ENCODE measurements around the gene FUT9.
A peak's percentile ranks its signal among the peaks of the same experiment; 100 is the strongest.

The FUT9 gene

DNA sequence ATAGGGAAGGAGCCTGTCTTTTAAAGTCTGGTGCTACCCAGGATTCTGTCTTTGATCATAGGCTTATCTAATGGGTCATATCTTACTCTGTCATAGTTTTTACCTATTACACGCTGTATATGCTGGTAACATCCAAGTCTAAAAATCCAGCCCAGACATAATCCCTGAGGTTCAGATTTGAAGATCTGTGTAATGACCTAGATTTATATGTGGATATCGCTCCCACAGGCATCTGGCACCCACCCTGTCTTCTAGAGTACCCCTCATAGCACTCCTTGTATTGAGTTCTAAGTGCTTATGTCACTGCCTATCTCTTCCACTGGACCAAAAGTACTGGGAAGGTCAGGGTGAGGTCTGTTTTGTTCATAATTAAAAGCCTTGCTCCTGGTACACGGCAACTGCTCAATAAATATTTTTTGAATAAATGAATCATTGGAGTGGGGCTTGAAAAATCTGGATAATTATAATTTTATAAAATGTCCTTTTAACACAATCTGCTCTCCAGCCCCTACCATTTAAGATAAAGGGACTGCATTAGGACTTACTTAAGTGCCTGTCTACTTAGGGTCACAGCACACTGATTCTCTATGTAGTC lies 136.4 kb downstream of the FUT9 start:
- Histone ChIP-seq H3K4me2 (ENCODE audit: low read depth, low read length) (no peak overlapping the region), H3K9me3 (replicated peaks; ENCODE audit: insufficient read depth, low read length) (no peaks in the 10 kb centered on the region), H3K4me1 (ENCODE audit: low read length) (peaks cover 8% of the 10 kb centered on the region), H3F3A (ENCODE audit: insufficient read depth, low read length) (no peaks in the 10 kb centered on the region), H3K27ac (ENCODE audit: low read length) (no peak overlapping the region), H3K36me3 (replicated peaks; ENCODE audit: insufficient read depth, low read length) (no peaks in the 10 kb centered on the region), H3K4me3 (ENCODE audit: low read length) (no peak overlapping the region), H3K9me2 (replicated peaks; ENCODE audit: insufficient read depth, low read length) (no peaks in the 10 kb centered on the region), H3K27me3 (replicated peaks; ENCODE audit: insufficient read depth, low read length) (no peaks in the 10 kb centered on the region), H3K9ac (ENCODE audit: low read length) (no peak overlapping the region), H3K79me2 (ENCODE audit: low read length) (no peaks in the 10 kb centered on the region), H2AFZ (ENCODE audit: low read length) (no peak overlapping the region), H4K20me1 (ENCODE audit: insufficient read depth, low read length) (no peaks in the 10 kb centered on the region)
- DNase-seq, result no peak
- TF ChIP-seq EZH2 (optimal IDR thresholded peaks at IDR 0.05; ENCODE audit: low read depth, low read length) (no peak), CTCF (IDR thresholded peaks at IDR 0.05; ENCODE audit: low read length) (no peak), EZH2phosphoT487 (IDR thresholded peaks at IDR 0.05; ENCODE audit: low read length) (no peak)

DNA sequence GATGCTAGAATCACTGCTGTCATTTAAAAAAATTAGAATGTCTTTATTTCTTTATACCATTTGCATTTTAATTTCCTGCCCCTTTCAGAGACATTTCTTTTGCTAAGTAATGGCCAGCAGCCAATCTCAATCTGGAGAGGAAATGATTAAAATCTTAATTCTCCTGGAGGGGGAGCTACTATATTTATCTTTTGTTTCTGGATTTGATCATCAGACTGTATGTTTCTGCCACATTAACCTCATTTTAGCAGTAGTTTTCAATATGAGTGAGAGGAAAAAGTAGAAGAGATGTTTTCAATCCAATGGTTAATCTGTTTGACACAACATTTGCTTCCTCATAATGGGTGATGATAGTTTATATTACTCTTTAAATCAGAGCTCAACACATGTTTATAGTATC lies 138.0 kb downstream of the FUT9 start:
- H3K36me3 ChIP-seq (replicated peaks; ENCODE audit: insufficient read depth, low read length), result no peaks in the 10 kb centered on the region
- H3K27me3 ChIP-seq (replicated peaks; ENCODE audit: insufficient read depth, low read length), result no peaks in the 10 kb centered on the region
- no peak overlapping the region for H3K4me3 ChIP-seq (ENCODE audit: low read length)
- no peak for DNase-seq
- no peaks in the 10 kb centered on the region for H3K9me3 ChIP-seq (replicated peaks; ENCODE audit: insufficient read depth, low read length)
- no peaks in the 10 kb centered on the region for H4K20me1 ChIP-seq (ENCODE audit: insufficient read depth, low read length)
- no peaks in the 10 kb centered on the region for H3F3A ChIP-seq (ENCODE audit: insufficient read depth, low read length)
- TF ChIP-seq EZH2phosphoT487 (IDR thresholded peaks at IDR 0.05; ENCODE audit: low read length) (no peak), CTCF (IDR thresholded peaks at IDR 0.05; ENCODE audit: low read length) (no peak), EZH2 (optimal IDR thresholded peaks at IDR 0.05; ENCODE audit: low read depth, low read length) (no peak)
- peaks cover 11% of the 10 kb centered on the region for H3K4me1 ChIP-seq (ENCODE audit: low read length)
- no peak overlapping the region for H2AFZ ChIP-seq (ENCODE audit: low read length)
- H3K27ac ChIP-seq (ENCODE audit: low read length), result no peak overlapping the region
- H3K9me2 ChIP-seq (replicated peaks; ENCODE audit: insufficient read depth, low read length), result no peaks in the 10 kb centered on the region
- no peak overlapping the region for H3K9ac ChIP-seq (ENCODE audit: low read length)
- H3K79me2 ChIP-seq (ENCODE audit: low read length), result no peaks in the 10 kb centered on the region
- no peak overlapping the region for H3K4me2 ChIP-seq (ENCODE audit: low read depth, low read length)

DNA sequence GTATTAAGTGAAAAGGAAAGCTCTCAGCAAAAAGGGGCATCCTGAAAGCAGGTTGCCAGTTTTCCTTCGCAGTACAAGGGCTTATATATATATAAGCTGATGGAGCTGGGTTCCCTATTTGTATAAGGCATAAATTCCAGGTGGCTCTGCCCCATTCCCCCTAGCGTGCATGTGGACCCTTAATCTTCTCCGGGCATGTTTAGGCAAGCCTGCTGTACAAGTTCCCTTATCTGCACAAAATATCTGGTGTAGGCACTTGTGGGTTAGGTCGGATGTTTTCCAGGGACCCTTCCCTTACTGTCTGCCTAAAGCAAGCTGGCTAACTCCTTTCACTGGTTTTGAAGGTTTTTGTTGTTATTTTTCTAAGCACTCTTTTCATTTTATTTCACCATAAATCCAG lies 140.7 kb downstream of the FUT9 start:
- no peaks in the 10 kb centered on the region for H3K36me3 ChIP-seq (replicated peaks; ENCODE audit: insufficient read depth, low read length)
- H3K4me2 ChIP-seq (ENCODE audit: low read depth, low read length), result peak overlapping the region; percentile 83
- no peaks in the 10 kb centered on the region for H3K9me3 ChIP-seq (replicated peaks; ENCODE audit: insufficient read depth, low read length)
- DNase-seq, result no peak
- H3K27ac ChIP-seq (ENCODE audit: low read length), result no peak overlapping the region
- H4K20me1 ChIP-seq (ENCODE audit: insufficient read depth, low read length), result no peaks in the 10 kb centered on the region
- H3K9me2 ChIP-seq (replicated peaks; ENCODE audit: insufficient read depth, low read length), result no peaks in the 10 kb centered on the region
- 0 out of 2 replicates have a peak overlapping the region, but pooled peaks have one; percentile 33 for H2AFZ ChIP-seq (ENCODE audit: low read length)
- H3F3A ChIP-seq (ENCODE audit: insufficient read depth, low read length), result no peaks in the 10 kb centered on the region
- no peaks in the 10 kb centered on the region for H3K79me2 ChIP-seq (ENCODE audit: low read length)
- H3K4me3 ChIP-seq (ENCODE audit: low read length), result no peak overlapping the region
- no peaks in the 10 kb centered on the region for H3K27me3 ChIP-seq (replicated peaks; ENCODE audit: insufficient read depth, low read length)
- no peak overlapping the region for H3K9ac ChIP-seq (ENCODE audit: low read length)
- TF ChIP-seq EZH2 (optimal IDR thresholded peaks at IDR 0.05; ENCODE audit: low read depth, low read length) (no peak), EZH2phosphoT487 (IDR thresholded peaks at IDR 0.05; ENCODE audit: low read length) (no peak), CTCF (IDR thresholded peaks at IDR 0.05; ENCODE audit: low read length) (no peak)
- peaks cover 11% of the 10 kb centered on the region for H3K4me1 ChIP-seq (ENCODE audit: low read length)

Data from MM.1S (cell line).